ENCODE measurements around the gene TMEM120B. TPM values are rescaled to one million over a fixed set of nuclear protein-coding genes. Genes with fewer than 3 reads are reported as not detected.

The TMEM120B gene
- total and polyA plus RNA-seq, 9 donors, result 10.2 to 28.1 (median 16.3) TPM

GRCh38 chr12:121779422-121779895 is 66.9 kb downstream of the TMEM120B start:
- H3K9me3 ChIP-seq (replicated peaks; ENCODE audit: control insufficient read depth, low read depth, low read length), result no peaks in the 10 kb centered on the region
- peaks cover 27% of the 10 kb centered on the region for H3K4me1 ChIP-seq (ENCODE audit: control insufficient read depth, insufficient read depth, low read length)
- H3K36me3 ChIP-seq (ENCODE audit: control insufficient read depth, insufficient read depth, low read length), result peaks cover 33% of the 10 kb centered on the region
- no peak for DNase-seq
- 92% methylated on average over 13 of the region's 17 CpGs for WGBS (ENCODE audit: insufficient coverage)
- H3K27ac ChIP-seq (ENCODE audit: low read length), result no peak overlapping the region
- no peaks in the 10 kb centered on the region for H3K27me3 ChIP-seq (ENCODE audit: control insufficient read depth, insufficient read depth, low read length)
- no peak overlapping the region for H3K4me3 ChIP-seq (ENCODE audit: low read length)

GRCh38 chr12:121780429-121780828 is 67.9 kb downstream of the TMEM120B start:
- Histone ChIP-seq H3K4me1 (ENCODE audit: control insufficient read depth, insufficient read depth, low read length) (peaks cover 23% of the 10 kb centered on the region), H3K9me3 (replicated peaks; ENCODE audit: control insufficient read depth, low read depth, low read length) (no peaks in the 10 kb centered on the region), H3K27me3 (ENCODE audit: control insufficient read depth, insufficient read depth, low read length) (no peaks in the 10 kb centered on the region), H3K27ac (ENCODE audit: low read length) (no peak overlapping the region), H3K36me3 (ENCODE audit: control insufficient read depth, insufficient read depth, low read length) (peaks cover 33% of the 10 kb centered on the region), H3K4me3 (ENCODE audit: low read length) (no peak overlapping the region)
- no peak for DNase-seq
- WGBS (ENCODE audit: insufficient coverage), result 77% methylated on average over 7 of the region's 11 CpGs

- Histone ChIP-seq H3K9me3 (replicated peaks; ENCODE audit: control insufficient read depth, low read depth, low read length) (no peaks in the 10 kb centered on the region), H3K27ac (ENCODE audit: low read length) (peak overlapping the region; percentile 70), H3K27me3 (ENCODE audit: control insufficient read depth, insufficient read depth, low read length) (no peaks in the 10 kb centered on the region), H3K4me1 (ENCODE audit: control insufficient read depth, insufficient read depth, low read length) (peaks cover 19% of the 10 kb centered on the region), H3K36me3 (ENCODE audit: control insufficient read depth, insufficient read depth, low read length) (peaks cover 28% of the 10 kb centered on the region), H3K4me3 (ENCODE audit: low read length) (no peak overlapping the region)
- DNase-seq, result peak; percentile 78
- WGBS (ENCODE audit: insufficient coverage), result no CpG with 5 or more reads among the region's 12 CpGs
Measured at GRCh38 chr12:121781484-121781997, 69.0 kb downstream of the TMEM120B start.

GRCh38 chr12:121781998-121782979 is 69.7 kb downstream of the TMEM120B start:
- H3K9me3 ChIP-seq (replicated peaks; ENCODE audit: control insufficient read depth, low read depth, low read length), result no peaks in the 10 kb centered on the region
- H3K27me3 ChIP-seq (ENCODE audit: control insufficient read depth, insufficient read depth, low read length), result no peaks in the 10 kb centered on the region
- peaks cover 19% of the 10 kb centered on the region for H3K4me1 ChIP-seq (ENCODE audit: control insufficient read depth, insufficient read depth, low read length)
- peak overlapping the region; percentile 70 for H3K27ac ChIP-seq (ENCODE audit: low read length)
- H3K4me3 ChIP-seq (ENCODE audit: low read length), result no peak overlapping the region
- 24% methylated on average over 12 of the region's 14 CpGs for WGBS (ENCODE audit: insufficient coverage)
- DNase-seq, result no peak
- peaks cover 26% of the 10 kb centered on the region for H3K36me3 ChIP-seq (ENCODE audit: control insufficient read depth, insufficient read depth, low read length)

GRCh38 chr12:121783766-121784165 is 71.2 kb downstream of the TMEM120B start:
- no peak for DNase-seq
- H3K9me3 ChIP-seq (replicated peaks; ENCODE audit: control insufficient read depth, low read depth, low read length), result no peaks in the 10 kb centered on the region
- no peak overlapping the region for H3K27ac ChIP-seq (ENCODE audit: low read length)
- H3K4me3 ChIP-seq (ENCODE audit: low read length), result no peak overlapping the region
- 66% methylated on average over 6 of the region's 6 CpGs for WGBS (ENCODE audit: insufficient coverage)
- peaks cover 20% of the 10 kb centered on the region for H3K4me1 ChIP-seq (ENCODE audit: control insufficient read depth, insufficient read depth, low read length)
- peaks cover 19% of the 10 kb centered on the region for H3K36me3 ChIP-seq (ENCODE audit: control insufficient read depth, insufficient read depth, low read length)
- H3K27me3 ChIP-seq (ENCODE audit: control insufficient read depth, insufficient read depth, low read length), result no peaks in the 10 kb centered on the region

- peaks cover 12% of the 10 kb centered on the region for H3K36me3 ChIP-seq (ENCODE audit: control insufficient read depth, insufficient read depth, low read length)
- no peak overlapping the region for H3K27ac ChIP-seq (ENCODE audit: low read length)
- no peak for DNase-seq
- H3K4me1 ChIP-seq (ENCODE audit: control insufficient read depth, insufficient read depth, low read length), result peaks cover 23% of the 10 kb centered on the region
- no peaks in the 10 kb centered on the region for H3K9me3 ChIP-seq (replicated peaks; ENCODE audit: control insufficient read depth, low read depth, low read length)
- no peak overlapping the region for H3K4me3 ChIP-seq (ENCODE audit: low read length)
- WGBS (ENCODE audit: insufficient coverage), result no CpG with 5 or more reads among the region's 6 CpGs
- H3K27me3 ChIP-seq (ENCODE audit: control insufficient read depth, insufficient read depth, low read length), result no peaks in the 10 kb centered on the region
Measured at GRCh38 chr12:121784460-121784859, 71.9 kb downstream of the TMEM120B start.

- 68% methylated on average over 4 of the region's 6 CpGs for WGBS (ENCODE audit: insufficient coverage)
- peaks cover 29% of the 10 kb centered on the region for H3K4me1 ChIP-seq (ENCODE audit: control insufficient read depth, insufficient read depth, low read length)
- no peak for DNase-seq
- H3K27me3 ChIP-seq (ENCODE audit: control insufficient read depth, insufficient read depth, low read length), result no peaks in the 10 kb centered on the region
- H3K9me3 ChIP-seq (replicated peaks; ENCODE audit: control insufficient read depth, low read depth, low read length), result no peaks in the 10 kb centered on the region
- no peak overlapping the region for H3K27ac ChIP-seq (ENCODE audit: low read length)
- no peak overlapping the region for H3K4me3 ChIP-seq (ENCODE audit: low read length)
- no peaks in the 10 kb centered on the region for H3K36me3 ChIP-seq (ENCODE audit: control insufficient read depth, insufficient read depth, low read length)
Measured at GRCh38 chr12:121786440-121786825, 73.9 kb downstream of the TMEM120B start.

GRCh38 chr12:121787063-121788025 is 74.8 kb downstream of the TMEM120B start:
- no peak overlapping the region for H3K27ac ChIP-seq (ENCODE audit: low read length)
- 75% methylated on average over 3 of the region's 17 CpGs for WGBS (ENCODE audit: insufficient coverage)
- H3K4me1 ChIP-seq (ENCODE audit: control insufficient read depth, insufficient read depth, low read length), result peaks cover 22% of the 10 kb centered on the region

GRCh38 chr12:121788176-121788818 is 75.7 kb downstream of the TMEM120B start:
- Histone ChIP-seq H3K4me3 (ENCODE audit: low read length) (no peak overlapping the region), H3K36me3 (ENCODE audit: control insufficient read depth, insufficient read depth, low read length) (no peaks in the 10 kb centered on the region), H3K9me3 (replicated peaks; ENCODE audit: control insufficient read depth, low read depth, low read length) (no peaks in the 10 kb centered on the region), H3K4me1 (ENCODE audit: control insufficient read depth, insufficient read depth, low read length) (peaks cover 23% of the 10 kb centered on the region), H3K27me3 (ENCODE audit: control insufficient read depth, insufficient read depth, low read length) (peaks cover 3% of the 10 kb centered on the region), H3K27ac (ENCODE audit: low read length) (no peak overlapping the region)
- no peak for DNase-seq
- no CpG with 5 or more reads among the region's 7 CpGs for WGBS (ENCODE audit: insufficient coverage)

More at GRCh38 chr12:121787063-121788025, 74.8 kb downstream of the TMEM120B start:
- no peaks in the 10 kb centered on the region for H3K9me3 ChIP-seq (replicated peaks; ENCODE audit: control insufficient read depth, low read depth, low read length)
- no peak overlapping the region for H3K4me3 ChIP-seq (ENCODE audit: low read length)
- no peak for DNase-seq
- no peaks in the 10 kb centered on the region for H3K36me3 ChIP-seq (ENCODE audit: control insufficient read depth, insufficient read depth, low read length)
- no peaks in the 10 kb centered on the region for H3K27me3 ChIP-seq (ENCODE audit: control insufficient read depth, insufficient read depth, low read length)

Measured in muscle of leg (tissue), 11 donors.